GM12874 (cell line): Measurements from ENCODE around the gene CTBP2.

Source experiments
- TF ChIP-seq, protein P1 (sequence below): IDR thresholded peaks from 2 replicates; pipeline ENCODE4 v1.5.1; 2011; ENCODE audit warnings: low read depth, mild to moderate bottlenecking, control low read depth, low read length, moderate library complexity; ENCODE audit not compliant: insufficient read depth

Gene CTBP2

DNA sequence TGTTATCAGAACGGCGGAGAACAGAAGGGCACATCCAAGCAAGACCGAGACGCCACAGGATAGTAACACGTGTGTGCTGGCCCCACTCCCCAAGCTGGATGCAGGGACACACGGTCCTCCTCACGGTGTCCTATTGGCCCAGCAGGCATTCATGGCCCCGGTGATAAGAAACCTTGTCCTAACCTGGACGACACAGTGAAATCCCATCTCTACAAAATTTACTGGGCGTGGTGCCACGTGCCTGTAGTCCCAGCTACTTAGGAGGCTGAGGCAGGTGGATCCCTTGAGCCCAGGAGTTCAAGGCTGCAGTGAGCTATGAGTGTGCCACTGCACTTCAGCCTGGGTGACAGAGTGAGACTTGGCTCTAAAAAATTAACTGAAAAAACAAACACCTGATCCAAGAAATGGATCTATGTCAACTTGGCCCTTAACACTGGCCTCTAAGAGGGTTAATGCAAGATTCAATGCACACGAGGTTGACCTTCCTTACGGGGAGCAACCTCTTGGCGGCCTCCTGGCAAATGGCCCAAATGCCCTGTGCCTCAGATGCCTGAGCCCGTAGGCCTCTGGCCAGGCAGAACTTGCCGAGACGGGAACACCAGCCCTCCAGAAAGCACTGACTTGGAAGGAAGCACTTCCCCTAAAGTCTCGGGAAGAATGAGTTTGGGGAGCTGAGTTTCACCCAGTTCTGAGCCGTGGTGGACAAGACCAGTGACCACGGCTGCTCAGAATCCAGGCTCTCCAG, 146.1 kb downstream of the CTBP2 start:
- TF ChIP-seq, protein P1, sequence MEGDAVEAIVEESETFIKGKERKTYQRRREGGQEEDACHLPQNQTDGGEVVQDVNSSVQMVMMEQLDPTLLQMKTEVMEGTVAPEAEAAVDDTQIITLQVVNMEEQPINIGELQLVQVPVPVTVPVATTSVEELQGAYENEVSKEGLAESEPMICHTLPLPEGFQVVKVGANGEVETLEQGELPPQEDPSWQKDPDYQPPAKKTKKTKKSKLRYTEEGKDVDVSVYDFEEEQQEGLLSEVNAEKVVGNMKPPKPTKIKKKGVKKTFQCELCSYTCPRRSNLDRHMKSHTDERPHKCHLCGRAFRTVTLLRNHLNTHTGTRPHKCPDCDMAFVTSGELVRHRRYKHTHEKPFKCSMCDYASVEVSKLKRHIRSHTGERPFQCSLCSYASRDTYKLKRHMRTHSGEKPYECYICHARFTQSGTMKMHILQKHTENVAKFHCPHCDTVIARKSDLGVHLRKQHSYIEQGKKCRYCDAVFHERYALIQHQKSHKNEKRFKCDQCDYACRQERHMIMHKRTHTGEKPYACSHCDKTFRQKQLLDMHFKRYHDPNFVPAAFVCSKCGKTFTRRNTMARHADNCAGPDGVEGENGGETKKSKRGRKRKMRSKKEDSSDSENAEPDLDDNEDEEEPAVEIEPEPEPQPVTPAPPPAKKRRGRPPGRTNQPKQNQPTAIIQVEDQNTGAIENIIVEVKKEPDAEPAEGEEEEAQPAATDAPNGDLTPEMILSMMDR, result no peak

DNA sequence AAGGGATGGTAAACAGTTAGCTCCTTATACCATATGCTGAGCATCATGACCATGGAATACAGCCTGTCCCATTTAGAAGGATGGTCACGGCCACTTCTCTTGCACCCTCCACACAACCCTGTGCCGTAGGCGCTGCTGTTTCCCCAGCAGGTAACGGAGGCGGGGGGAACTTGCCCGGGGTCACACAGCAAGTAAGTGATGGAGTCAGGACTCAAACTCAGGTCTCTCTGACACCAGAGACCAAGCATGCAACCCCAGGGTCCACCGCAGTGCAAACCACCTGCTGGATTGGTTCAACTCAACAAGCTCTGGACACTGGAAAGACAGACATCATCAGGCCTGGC, 146.9 kb downstream of the CTBP2 start:
- TF ChIP-seq, protein P1, result no peak

DNA sequence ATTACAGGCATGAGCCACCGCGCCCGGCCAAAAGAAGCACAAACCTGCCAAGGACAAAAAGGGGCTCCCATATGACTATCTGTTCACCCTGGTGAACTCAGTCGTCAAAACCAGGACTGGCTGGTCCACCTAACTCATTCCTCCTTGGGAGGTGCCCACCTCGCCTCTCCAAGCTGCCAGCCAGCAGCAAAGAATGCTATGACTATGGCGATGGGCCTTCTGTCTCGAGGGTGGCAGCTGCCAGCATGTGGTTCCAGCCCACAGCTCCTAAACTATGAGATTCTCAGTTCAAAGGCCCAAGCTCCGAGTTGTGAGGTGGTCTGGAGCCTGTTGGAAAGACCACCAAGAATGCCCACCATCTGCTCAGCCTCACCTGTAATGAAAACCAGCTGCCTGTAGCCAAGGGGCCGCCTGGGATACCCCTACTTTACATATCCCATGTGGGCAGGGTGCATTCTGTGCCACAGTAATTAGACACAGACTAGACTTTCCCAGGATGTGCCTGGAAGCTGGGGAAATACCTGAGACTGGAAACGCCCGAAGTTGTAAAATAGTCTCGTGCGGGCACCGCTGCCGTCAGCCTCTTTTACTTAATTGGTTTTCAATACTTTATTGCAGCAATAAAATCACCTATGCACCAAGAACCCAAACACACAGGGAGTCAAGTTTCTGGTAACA, 147.4 kb downstream of the CTBP2 start:
- TF ChIP-seq, protein P1, result no peak

DNA sequence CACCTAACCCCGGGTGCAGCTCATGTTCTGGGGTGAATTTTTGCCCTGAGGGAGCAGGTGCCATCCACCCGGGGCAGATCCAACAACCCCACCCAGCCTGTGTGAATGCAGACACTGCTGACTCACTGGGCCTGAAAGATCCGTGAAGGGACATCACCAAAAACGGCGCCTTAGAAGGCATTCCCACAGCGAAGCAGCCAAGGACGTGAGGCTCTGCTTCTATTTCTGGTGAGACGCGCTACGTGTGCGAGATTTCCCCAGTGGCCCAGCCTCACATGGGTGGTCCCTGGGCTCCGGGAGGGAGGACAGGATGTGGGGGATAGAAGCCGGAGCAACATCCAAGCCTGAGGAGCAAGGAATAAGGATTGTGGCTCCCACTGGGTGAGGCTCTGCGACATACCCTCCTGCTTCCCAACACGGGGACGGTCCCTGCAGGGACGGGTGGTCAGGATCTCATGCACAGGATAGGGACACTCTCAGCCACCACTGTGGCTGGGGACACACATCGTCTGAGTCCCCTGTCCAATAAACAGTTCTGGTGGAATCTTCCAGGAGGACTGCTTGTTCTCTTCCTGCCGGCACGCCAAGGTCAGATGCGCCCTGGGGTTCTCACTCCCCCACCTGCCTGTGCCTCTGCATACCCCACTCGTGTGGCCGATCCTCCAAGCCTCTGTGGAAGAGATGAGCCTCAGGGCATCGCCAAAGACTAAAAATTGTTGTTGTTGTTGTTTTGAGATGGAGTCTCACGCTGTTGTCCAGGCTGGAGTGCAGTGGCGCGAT, 148.2 kb downstream of the CTBP2 start:
- TF ChIP-seq, protein P1, result no peak

DNA sequence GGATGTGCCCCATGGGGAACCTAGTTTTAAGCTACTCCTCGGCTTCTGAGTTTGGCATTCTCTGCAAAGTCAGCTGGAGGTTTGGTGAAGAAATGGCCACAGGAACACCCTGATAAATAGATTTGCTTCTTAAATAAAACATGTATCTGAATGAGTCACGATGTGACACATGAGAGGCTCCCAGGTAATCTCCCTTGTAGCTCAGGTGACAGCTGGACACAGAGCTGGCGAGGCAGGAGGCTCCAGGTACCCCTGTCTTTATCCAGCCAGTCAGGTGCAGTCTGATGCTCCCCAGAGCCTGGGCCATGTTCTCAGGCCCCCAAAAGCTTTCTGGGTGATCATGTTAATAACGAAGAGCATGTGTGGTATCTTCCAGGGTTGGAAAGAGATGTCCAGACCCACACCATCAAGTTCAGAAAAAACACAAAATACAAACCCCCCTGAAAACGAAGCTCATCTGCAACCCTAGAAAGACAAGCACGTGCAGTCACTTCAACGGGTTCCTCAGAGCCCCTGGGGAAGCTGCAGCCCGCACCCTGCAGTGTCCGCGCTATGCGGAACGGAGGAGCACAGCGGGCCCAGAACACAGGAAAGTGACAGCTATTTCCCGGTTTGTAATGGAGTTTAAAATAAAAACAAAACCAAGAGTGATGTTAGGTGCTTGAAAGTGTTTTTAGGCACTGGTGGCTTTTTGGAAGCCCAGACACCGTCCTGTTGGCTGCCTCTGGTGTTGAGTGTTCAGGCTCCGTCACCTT, 149.0 kb downstream of the CTBP2 start:
- TF ChIP-seq, protein P1, result no peak

DNA sequence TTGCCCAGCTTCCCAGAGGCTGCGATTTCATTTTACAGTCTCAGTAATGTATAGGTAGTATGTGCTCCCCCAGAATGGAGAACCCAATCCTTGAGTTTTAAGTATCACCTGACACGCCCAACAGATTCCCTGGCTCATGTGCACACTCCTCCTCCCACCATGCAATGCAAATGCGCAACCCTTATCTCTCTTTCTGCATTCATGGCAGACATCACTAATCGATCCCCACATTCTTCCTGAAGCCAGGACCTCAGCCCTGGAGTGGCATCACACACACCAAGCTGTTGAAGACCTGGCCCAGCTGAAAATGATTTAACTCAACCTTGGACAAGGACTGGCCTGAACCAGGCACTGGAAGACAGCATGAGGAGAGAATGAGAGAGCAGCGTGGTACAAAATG, 150.0 kb downstream of the CTBP2 start:
- TF ChIP-seq, protein P1, result no peak
